Body of pancreas (tissue), 4 donors: Measurements from ENCODE around the gene GALNT2.

Experiments used
- POLR2A ChIP-seq, 3 donors: fragments of 450-650 bp; IDR thresholded peaks; one replicate each; pipeline ENCODE4 v1.6.1; 2016; ENCODE audit warnings: antibody characterized with exemption in 3 of 3, mild to moderate bottlenecking in 2 of 3
- TF ChIP-seq, protein P1 (sequence below), 7 experiments: fragments of 450-650 bp in 4 of 7; fragments of 200-600 bp in 3 of 7; sonication (generic) in 3 of 7; IDR thresholded peaks; one replicate each; pipeline ENCODE4 v1.5.1; 2016 to 2019; ENCODE audit warnings: antibody characterized with exemption in 7 of 7

- TF ChIP-seq, protein P1, sequence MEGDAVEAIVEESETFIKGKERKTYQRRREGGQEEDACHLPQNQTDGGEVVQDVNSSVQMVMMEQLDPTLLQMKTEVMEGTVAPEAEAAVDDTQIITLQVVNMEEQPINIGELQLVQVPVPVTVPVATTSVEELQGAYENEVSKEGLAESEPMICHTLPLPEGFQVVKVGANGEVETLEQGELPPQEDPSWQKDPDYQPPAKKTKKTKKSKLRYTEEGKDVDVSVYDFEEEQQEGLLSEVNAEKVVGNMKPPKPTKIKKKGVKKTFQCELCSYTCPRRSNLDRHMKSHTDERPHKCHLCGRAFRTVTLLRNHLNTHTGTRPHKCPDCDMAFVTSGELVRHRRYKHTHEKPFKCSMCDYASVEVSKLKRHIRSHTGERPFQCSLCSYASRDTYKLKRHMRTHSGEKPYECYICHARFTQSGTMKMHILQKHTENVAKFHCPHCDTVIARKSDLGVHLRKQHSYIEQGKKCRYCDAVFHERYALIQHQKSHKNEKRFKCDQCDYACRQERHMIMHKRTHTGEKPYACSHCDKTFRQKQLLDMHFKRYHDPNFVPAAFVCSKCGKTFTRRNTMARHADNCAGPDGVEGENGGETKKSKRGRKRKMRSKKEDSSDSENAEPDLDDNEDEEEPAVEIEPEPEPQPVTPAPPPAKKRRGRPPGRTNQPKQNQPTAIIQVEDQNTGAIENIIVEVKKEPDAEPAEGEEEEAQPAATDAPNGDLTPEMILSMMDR (IDR thresholded peaks at IDR 0.05): no peak
- TF ChIP-seq POLR2A (IDR thresholded peaks at IDR 0.05): no peak
Measured at GRCh38 chr1:230188826-230189225, 121.8 kb downstream of the GALNT2 start.
